ENCODE measurements around the gene CLIP3.

- no peak for TF ChIP-seq POLR2AphosphoS5 (IDR thresholded peaks at IDR 0.05; ENCODE audit: low read depth)
- no peak for TF ChIP-seq EZH2 (IDR thresholded peaks at IDR 0.05; ENCODE audit: low read depth, unreplicated experiment)
- no peak for TF ChIP-seq CTCF (conservative IDR thresholded peaks at IDR 0.05; ENCODE audit: low read depth in 2 of 2)
- TF ChIP-seq JUNB (IDR thresholded peaks at IDR 0.05; ENCODE audit: unreplicated experiment): no peak
- TF ChIP-seq EZH2phosphoT487 (IDR thresholded peaks at IDR 0.05; ENCODE audit: unreplicated experiment): no peak
- TF ChIP-seq REST (IDR thresholded peaks at IDR 0.05; ENCODE audit: unreplicated experiment): no peak
- TF ChIP-seq STAT1 (IDR thresholded peaks at IDR 0.05; ENCODE audit: unreplicated experiment): no peak
- TF ChIP-seq ZNF114 (CRISPR knock-in tag; IDR thresholded peaks at IDR 0.05): no peak
- no peak for TF ChIP-seq CREB1 (CRISPR knock-in tag; IDR thresholded peaks at IDR 0.05; ENCODE audit: low read depth)
- TF ChIP-seq ZNF331 (CRISPR knock-in tag; IDR thresholded peaks at IDR 0.05; ENCODE audit: low read depth): no peak
Measured at GRCh38 chr19:36058481-36059179, 26.0 kb upstream of the CLIP3 start.
